MG63 (cell line): Measurements from ENCODE around the gene EIF1B. TPM values are rescaled to one million over a fixed set of nuclear protein-coding genes. Genes with fewer than 3 reads are reported as not detected.

ENCODE experiments used
- DNase-seq: peaks from one replicate; pipeline ENCODE4 v3.0.0-alpha.2; 2020
- H3K27me3 ChIP-seq: fragments of 250-450 bp; sonication (Bioruptor Pico); 2 replicates; pipeline ENCODE4 v1.5.1; 2020; ENCODE audit warnings: mild to moderate bottlenecking, moderate library complexity
- H3K36me3 ChIP-seq: fragments of 250-450 bp; sonication (Bioruptor Pico); 2 replicates; pipeline ENCODE4 v1.5.1; 2020; ENCODE audit warnings: mild to moderate bottlenecking, moderate library complexity
- H3K4me3 ChIP-seq: fragments of 250-450 bp; sonication (Bioruptor Pico); 2 replicates; pipeline ENCODE4 v1.5.1; 2020; ENCODE audit warnings: mild to moderate bottlenecking, moderate library complexity
- H3K9me3 ChIP-seq: fragments of 250-450 bp; sonication (Bioruptor Pico); 2 replicates; pipeline ENCODE4 v1.5.1; 2020; ENCODE audit warnings: mild to moderate bottlenecking, moderate library complexity
- total RNA-seq: library from RNA; depleted of rRNA; stranded (reverse); fragments of >200 nt; shearing (Covaris generic); gene quantifications from 2 replicates; pipeline ENCODE4 v1.2.3, GENCODE V29; 2014; ENCODE audit warnings: low replicate concordance; rRNA removed

Gene EIF1B
- total RNA-seq, 1 experiment from 2014 or later = 16.2 TPM

DNA sequence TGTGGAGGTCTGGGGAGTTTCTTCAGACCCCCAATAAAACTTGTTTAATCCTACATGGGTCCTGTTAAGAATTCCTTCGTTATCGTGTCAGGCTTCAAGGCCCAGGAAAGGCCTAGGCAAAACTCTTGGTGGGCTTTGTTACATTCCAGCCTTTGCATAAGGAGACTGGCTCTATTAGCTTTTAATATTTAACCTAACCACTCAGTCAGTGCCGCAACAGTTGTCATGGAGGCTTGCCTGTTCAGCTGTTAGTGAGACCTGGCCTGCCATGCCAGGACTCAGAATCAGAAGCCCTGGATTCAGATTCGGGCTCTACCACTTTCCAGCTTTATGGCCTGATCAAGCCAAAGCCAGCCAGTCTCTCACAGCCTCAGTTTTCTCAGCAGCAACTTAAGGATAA lies 19.6 kb downstream of the EIF1B start:
- no peaks in the 10 kb centered on the region for H3K9me3 ChIP-seq
- DNase-seq = no peak
- H3K36me3 ChIP-seq = no peaks in the 10 kb centered on the region
- H3K27me3 ChIP-seq = no peaks in the 10 kb centered on the region
- H3K4me3 ChIP-seq = no peak overlapping the region

GRCh38 chr3:40332684-40333083 lies 23.2 kb downstream of the EIF1B start:
- Histone ChIP-seq H3K27me3 (no peaks in the 10 kb centered on the region), H3K9me3 (no peaks in the 10 kb centered on the region), H3K4me3 (no peak overlapping the region), H3K36me3 (no peaks in the 10 kb centered on the region)
- no peak for DNase-seq

GRCh38 chr3:40333416-40333815 lies 23.9 kb downstream of the EIF1B start:
- H3K4me3 ChIP-seq = no peak overlapping the region
- no peaks in the 10 kb centered on the region for H3K36me3 ChIP-seq
- no peaks in the 10 kb centered on the region for H3K27me3 ChIP-seq
- DNase-seq = no peak
- H3K9me3 ChIP-seq = no peaks in the 10 kb centered on the region

GRCh38 chr3:40333852-40334251 lies 24.3 kb downstream of the EIF1B start:
- no peaks in the 10 kb centered on the region for H3K36me3 ChIP-seq
- no peak overlapping the region for H3K4me3 ChIP-seq
- no peaks in the 10 kb centered on the region for H3K9me3 ChIP-seq
- H3K27me3 ChIP-seq = no peaks in the 10 kb centered on the region
- no peak for DNase-seq

DNA sequence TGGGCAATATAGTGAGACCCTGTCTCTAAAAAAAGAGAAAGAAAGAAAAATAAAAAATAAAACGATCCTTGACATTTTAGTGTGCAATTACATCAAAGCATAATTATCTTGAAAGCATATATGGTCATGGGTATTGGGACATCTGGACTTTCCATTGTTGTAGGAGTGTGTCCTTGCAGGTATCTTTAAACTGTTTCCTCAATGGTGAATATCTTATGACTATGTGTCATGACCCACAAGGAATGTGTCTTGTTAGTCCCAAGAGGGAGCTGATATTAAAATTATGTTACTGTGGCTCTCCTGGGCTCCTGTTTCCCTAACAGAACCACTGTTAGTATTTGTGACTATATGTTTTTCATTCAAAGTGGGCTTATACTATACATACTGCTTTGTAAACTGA lies 26.6 kb downstream of the EIF1B start:
- Histone ChIP-seq H3K4me3 (no peak overlapping the region), H3K36me3 (no peaks in the 10 kb centered on the region), H3K9me3 (no peaks in the 10 kb centered on the region), H3K27me3 (no peaks in the 10 kb centered on the region)
- DNase-seq = no peak

- no peaks in the 10 kb centered on the region for H3K36me3 ChIP-seq
- no peak for DNase-seq
These were observed 27.1 kb downstream of the EIF1B start for GRCh38 chr3:40336511-40337135.

DNA sequence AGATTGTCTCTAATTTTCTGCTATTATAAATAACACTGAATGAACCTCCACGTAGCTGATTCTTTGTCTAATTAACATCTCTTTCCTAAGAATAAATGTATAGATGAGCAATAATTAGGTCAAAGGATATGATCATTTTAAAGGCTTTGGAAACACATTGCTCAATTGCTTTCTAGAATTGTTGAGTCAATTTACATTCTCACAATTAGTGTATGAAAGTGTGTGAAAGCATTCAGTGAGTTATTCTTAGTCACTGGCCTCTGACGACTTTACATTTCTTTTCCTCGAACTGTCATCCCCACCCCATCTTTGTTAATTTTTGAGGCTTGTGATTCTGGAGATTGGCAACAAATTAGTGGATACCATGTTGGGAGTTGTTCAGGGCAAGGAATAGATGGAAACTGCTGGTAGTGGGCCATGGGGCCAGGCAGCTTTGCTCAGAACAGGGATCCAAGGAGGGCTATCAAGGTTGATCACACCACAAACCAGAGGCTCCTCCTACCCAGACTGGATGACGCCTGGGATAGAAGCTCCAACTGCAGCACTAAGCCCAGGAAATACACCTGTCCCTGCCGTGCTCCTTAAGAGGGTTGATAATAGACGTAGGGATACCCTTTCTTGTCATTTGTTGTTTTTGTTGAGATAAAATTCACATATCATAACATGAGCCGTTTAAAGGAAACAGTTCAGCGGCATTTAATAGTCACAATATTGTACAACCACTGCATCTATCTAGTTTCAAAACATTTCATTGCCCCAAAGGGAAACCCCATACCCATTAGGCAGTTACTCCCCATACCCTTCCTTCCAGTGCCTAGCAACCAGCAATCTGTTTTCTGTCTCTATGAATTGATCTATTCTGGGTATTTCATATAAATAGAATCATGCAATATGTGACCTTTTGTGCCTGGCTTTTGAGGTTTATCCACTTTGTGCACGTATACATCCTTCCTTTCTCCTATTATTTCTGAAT lies 27.9 kb downstream of the EIF1B start:
- Histone ChIP-seq H3K27me3 (no peaks in the 10 kb centered on the region), H3K4me3 (no peak overlapping the region), H3K9me3 (no peaks in the 10 kb centered on the region), H3K36me3 (no peaks in the 10 kb centered on the region)
- DNase-seq = no peak

More at GRCh38 chr3:40336511-40337135, 27.1 kb downstream of the EIF1B start:
- Histone ChIP-seq H3K9me3 (no peaks in the 10 kb centered on the region), H3K4me3 (no peak overlapping the region), H3K27me3 (no peaks in the 10 kb centered on the region)

DNA sequence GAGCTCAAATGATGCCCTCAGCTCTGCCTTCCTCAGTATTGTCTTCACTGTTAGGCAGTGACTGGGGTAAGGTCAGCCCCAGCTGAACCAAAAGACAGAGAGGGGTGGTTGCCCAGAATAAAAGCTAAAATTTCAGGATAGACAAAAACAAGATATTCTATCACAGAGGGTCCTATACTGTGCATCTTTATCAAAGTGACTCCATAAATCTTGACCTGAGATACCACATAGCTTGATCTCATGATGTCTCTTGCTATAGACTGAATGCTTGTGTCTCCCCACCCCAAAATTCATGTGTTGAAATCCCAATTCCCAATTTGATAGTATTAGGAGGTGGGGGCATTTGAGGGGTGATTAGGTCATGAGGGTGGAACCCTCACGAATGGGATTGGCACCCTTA lies 30.4 kb downstream of the EIF1B start:
- H3K9me3 ChIP-seq = no peaks in the 10 kb centered on the region
- H3K27me3 ChIP-seq = no peaks in the 10 kb centered on the region

DNA sequence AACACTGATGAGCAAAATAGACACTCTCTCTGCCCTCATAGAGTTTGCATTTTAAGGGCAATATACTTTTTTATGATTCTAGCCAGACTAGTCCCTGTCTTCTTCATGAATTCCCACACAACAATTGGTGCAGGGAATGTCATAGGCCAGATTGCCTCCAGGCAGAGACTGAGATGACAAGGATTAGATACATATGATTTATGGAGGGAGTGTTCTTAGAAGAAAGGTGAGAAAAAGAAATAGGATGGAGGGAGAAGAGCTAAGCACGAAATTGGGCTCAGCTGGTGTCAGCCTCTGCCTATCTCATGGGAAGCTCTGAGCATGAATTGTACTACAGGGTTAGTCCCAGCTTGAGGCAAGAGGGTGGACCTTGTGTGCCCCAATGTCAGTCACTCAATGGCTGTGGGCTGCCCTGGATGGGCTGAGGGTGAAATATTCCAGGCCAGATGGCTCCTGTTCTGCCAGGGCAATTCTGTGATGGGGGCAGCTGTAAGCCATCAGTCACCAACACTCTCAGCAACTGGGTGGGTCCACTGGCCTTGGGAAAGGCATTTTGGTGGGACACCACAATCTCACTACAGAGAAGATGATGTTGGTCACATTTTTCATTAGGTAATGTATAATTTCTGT lies 31.1 kb downstream of the EIF1B start:
- H3K4me3 ChIP-seq = no peak overlapping the region
- no peak for DNase-seq
- H3K9me3 ChIP-seq = no peaks in the 10 kb centered on the region
- no peaks in the 10 kb centered on the region for H3K27me3 ChIP-seq
- no peaks in the 10 kb centered on the region for H3K36me3 ChIP-seq

More for the DNA sequence above, 30.4 kb downstream of the EIF1B start:
- no peaks in the 10 kb centered on the region for H3K36me3 ChIP-seq
- DNase-seq = no peak
- H3K4me3 ChIP-seq = no peak overlapping the region

DNA sequence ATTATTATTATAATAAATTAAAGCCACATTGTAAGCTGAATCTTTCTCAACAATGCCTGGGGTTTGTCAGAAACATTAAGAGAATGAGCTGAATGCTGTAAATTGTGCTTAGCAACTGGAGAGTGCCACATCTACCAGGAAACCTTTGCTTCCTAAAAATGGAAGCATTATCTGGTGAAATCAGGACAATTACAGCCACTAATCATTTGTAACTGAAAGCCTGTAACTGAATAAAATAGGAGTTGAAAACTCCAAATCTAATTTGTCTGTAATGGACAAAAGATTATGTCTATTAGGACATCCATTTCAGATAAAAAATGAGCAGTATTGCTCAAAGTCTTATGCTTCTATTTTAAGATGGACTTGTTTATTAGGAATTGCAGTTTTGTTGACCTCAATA lies 32.2 kb downstream of the EIF1B start:
- no peaks in the 10 kb centered on the region for H3K27me3 ChIP-seq
- H3K9me3 ChIP-seq = no peaks in the 10 kb centered on the region
- H3K36me3 ChIP-seq = no peaks in the 10 kb centered on the region
- no peak for DNase-seq
- H3K4me3 ChIP-seq = no peak overlapping the region

- DNase-seq = no peak
- H3K27me3 ChIP-seq = no peaks in the 10 kb centered on the region
- no peaks in the 10 kb centered on the region for H3K36me3 ChIP-seq
- H3K4me3 ChIP-seq = no peak overlapping the region
- H3K9me3 ChIP-seq = no peaks in the 10 kb centered on the region
These were observed 41.0 kb downstream of the EIF1B start for GRCh38 chr3:40350529-40350928.

DNA sequence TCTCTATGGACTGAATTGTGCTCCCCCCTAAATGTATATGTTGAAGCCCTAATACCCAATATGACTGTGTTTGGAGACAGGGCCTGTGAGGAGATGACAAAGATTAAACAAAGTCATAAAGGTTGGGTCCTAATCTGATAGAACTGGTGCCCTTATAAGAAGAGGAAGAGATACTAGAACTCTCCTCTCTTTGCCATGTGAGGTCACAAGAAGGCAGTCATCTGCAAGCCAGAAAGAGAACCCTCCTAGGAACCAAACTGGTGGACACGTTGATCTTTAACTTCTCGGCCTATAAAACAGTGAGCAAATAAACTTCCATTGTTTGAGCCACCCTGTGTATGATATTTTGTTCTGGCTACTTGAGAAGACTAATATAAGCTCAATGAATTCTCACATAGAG lies 45.9 kb downstream of the EIF1B start:
- no peaks in the 10 kb centered on the region for H3K36me3 ChIP-seq
- H3K27me3 ChIP-seq = no peaks in the 10 kb centered on the region
- H3K9me3 ChIP-seq = no peaks in the 10 kb centered on the region
- DNase-seq = no peak
- no peak overlapping the region for H3K4me3 ChIP-seq

GRCh38 chr3:40358454-40358853 lies 48.9 kb downstream of the EIF1B start:
- no peak for DNase-seq
- Histone ChIP-seq H3K9me3 (no peaks in the 10 kb centered on the region), H3K27me3 (no peaks in the 10 kb centered on the region), H3K36me3 (no peaks in the 10 kb centered on the region), H3K4me3 (no peak overlapping the region)

Other genes starting within 250 kb of the EIF1B start
- not detected in 2 replicates for gene ENTPD3, start 77.5 kb downstream of the EIF1B start, total RNA-seq
- gene RPL14, start 147.6 kb downstream of the EIF1B start, total RNA-seq = 151 and 350 TPM in 2 replicates
- 0.79 and 2.2 TPM in 2 replicates for gene ZNF619, start 167.4 kb downstream of the EIF1B start, total RNA-seq
- 0.10 and 0.36 TPM in 2 replicates for gene ZNF620, start 196.3 kb downstream of the EIF1B start, total RNA-seq
- 3.6 and 10.2 TPM in 2 replicates for gene ZNF621, start 215.3 kb downstream of the EIF1B start, total RNA-seq